ENCODE measurements around the gene APBA2.

DNA sequence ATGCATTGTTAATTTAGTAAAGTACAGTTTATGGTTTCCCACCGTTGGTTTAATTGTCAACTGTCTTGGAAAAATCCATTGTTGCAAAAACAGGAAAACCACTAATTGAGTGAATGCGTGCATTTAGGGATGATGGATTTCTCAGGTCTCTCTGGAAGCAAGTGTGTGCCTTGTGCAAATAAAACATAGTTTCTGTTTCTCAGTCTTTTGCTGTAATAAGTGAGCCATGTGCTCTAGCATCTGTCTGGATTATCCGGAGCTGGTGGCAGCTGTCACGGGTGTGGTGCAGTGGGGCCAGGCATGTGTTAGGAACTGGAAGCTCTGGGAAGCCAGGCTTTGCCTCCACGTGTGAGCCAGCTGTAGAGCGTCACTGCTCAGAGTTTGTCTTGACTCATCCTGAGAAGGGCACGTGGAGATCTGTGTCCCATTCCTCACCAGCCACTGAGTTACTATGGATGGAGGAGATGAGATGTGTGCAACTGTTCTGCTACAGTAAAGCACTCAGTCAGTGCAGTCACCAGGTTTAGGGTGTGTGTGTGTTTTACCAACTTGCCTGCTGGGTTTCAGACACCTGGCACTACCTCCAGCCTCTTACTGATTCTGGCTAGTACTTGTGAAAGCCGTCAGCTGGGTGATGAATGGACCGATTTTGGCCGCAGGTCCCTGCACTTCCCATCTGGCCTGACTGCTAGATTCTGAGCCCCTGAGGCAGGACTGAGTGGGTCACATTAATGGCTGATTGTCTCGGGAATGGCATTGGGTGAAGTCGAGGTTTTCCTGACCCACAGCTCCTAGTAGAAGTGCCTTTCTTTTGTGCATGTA is 7.2 kb downstream of the APBA2 start:
- TF ChIP-seq, protein P1, sequence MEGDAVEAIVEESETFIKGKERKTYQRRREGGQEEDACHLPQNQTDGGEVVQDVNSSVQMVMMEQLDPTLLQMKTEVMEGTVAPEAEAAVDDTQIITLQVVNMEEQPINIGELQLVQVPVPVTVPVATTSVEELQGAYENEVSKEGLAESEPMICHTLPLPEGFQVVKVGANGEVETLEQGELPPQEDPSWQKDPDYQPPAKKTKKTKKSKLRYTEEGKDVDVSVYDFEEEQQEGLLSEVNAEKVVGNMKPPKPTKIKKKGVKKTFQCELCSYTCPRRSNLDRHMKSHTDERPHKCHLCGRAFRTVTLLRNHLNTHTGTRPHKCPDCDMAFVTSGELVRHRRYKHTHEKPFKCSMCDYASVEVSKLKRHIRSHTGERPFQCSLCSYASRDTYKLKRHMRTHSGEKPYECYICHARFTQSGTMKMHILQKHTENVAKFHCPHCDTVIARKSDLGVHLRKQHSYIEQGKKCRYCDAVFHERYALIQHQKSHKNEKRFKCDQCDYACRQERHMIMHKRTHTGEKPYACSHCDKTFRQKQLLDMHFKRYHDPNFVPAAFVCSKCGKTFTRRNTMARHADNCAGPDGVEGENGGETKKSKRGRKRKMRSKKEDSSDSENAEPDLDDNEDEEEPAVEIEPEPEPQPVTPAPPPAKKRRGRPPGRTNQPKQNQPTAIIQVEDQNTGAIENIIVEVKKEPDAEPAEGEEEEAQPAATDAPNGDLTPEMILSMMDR (IDR thresholded peaks at IDR 0.05): no peak
- TF ChIP-seq ZNF423 (CRISPR knock-in tag; IDR thresholded peaks at IDR 0.05): no peak
- no peak for TF ChIP-seq TCF7 (CRISPR knock-in tag; IDR thresholded peaks at IDR 0.05; ENCODE audit: low read depth)
- TF ChIP-seq, protein P2, sequence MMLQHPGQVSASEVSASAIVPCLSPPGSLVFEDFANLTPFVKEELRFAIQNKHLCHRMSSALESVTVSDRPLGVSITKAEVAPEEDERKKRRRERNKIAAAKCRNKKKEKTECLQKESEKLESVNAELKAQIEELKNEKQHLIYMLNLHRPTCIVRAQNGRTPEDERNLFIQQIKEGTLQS (CRISPR knock-in tag; conservative IDR thresholded peaks at IDR 0.05): no peak
- TF ChIP-seq, protein P3, sequence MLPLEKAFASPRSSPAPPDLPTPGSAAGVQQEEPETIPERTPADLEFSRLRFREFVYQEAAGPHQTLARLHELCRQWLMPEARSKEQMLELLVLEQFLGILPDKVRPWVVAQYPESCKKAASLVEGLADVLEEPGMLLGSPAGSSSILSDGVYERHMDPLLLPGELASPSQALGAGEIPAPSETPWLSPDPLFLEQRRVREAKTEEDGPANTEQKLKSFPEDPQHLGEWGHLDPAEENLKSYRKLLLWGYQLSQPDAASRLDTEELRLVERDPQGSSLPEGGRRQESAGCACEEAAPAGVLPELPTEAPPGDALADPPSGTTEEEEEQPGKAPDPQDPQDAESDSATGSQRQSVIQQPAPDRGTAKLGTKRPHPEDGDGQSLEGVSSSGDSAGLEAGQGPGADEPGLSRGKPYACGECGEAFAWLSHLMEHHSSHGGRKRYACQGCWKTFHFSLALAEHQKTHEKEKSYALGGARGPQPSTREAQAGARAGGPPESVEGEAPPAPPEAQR (CRISPR knock-in tag; IDR thresholded peaks at IDR 0.05): no peak
- TF ChIP-seq, protein P4, sequence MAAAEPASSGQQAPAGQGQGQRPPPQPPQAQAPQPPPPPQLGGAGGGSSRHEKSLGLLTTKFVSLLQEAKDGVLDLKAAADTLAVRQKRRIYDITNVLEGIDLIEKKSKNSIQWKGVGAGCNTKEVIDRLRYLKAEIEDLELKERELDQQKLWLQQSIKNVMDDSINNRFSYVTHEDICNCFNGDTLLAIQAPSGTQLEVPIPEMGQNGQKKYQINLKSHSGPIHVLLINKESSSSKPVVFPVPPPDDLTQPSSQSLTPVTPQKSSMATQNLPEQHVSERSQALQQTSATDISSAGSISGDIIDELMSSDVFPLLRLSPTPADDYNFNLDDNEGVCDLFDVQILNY (CRISPR knock-in tag; IDR thresholded peaks at IDR 0.05): no peak
- TF ChIP-seq CREM (CRISPR knock-in tag; IDR thresholded peaks at IDR 0.05): no peak
- TF ChIP-seq, protein P5, sequence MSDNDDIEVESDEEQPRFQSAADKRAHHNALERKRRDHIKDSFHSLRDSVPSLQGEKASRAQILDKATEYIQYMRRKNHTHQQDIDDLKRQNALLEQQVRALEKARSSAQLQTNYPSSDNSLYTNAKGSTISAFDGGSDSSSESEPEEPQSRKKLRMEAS (CRISPR knock-in tag; IDR thresholded peaks at IDR 0.05): no peak
- TF ChIP-seq ZNF416 (CRISPR knock-in tag; IDR thresholded peaks at IDR 0.05): no peak
- no peak for TF ChIP-seq NFYB (CRISPR knock-in tag; conservative IDR thresholded peaks at IDR 0.05; ENCODE audit: low read depth)
- TF ChIP-seq IRF2 (CRISPR knock-in tag; IDR thresholded peaks at IDR 0.05; ENCODE audit: borderline replicate concordance, low read depth): no peak
- no peak for TF ChIP-seq RORB (CRISPR knock-in tag; IDR thresholded peaks at IDR 0.05)
